ENCODE results near the gene MS4A13. TPM values are rescaled to one million over a fixed set of nuclear protein-coding genes. Genes with fewer than 3 reads are reported as not detected.

Gene MS4A13, protein sequence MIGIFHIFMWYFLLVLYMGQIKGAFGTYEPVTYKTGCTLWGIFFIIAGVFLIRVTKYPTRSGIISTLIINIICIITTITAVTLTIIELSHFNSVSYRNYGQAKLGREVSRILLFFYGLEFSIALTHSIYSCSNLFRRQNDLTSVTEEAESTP
- not detected for polyA plus RNA-seq (2013, experiment 1 of 2)
- polyA plus RNA-seq (2013, experiment 2 of 2) = not detected

DNA sequence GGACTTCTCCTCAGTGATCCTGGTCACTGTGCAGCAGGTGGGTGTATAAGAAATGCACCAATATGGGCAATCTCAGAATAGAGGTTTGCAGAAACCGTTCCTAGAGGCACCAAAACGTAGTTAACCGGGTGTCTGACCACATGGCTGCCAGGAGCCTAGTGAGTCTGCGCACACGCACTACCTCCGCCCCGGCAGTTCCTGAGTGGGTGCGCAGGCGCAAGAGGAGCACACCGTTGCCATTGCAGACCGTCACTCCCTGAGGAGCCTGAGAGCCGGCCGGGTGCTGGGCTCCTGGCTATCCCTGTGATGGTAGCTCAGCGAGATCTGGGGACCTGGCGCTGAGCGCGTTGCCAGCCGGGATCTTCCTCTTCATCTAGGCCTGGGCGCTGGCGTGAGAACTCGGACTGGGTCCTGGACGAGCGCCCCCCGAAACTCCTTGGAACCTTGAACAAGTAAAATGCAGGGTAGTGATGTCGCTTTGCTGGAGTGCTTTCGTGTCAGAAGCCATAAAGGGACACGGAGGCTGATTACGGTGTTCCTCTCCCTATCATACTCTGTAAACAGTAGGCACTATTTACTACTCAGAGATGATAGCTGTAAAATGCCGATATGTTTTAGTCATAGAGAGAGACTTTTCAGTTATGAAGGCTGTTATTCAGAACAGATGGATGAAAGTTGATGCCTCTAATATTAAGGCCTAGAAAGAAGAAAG, at the start of gene MS4A13:
Gene MS4A13 (plus strand): TSS at position 249 of the 712 bp plus-strand sequence. CDS start 2,692 bp downstream, outside the sequence.
- no peaks in the 10 kb centered on the region for H3K27me3 ChIP-seq (ENCODE audit: insufficient read depth, low read length)
- no peak within 1 kb of the TSS for H3K4me3 ChIP-seq (ENCODE audit: low read length)
- H3K4me1 ChIP-seq (ENCODE audit: insufficient read depth, low read length) = no peaks in the 10 kb centered on the region
- no peaks in the 10 kb centered on the region for H3K36me3 ChIP-seq (ENCODE audit: insufficient read depth, low read length)
- 97% methylated on average over 29 of the region's 29 CpGs for WGBS
- H3K9me3 ChIP-seq (ENCODE audit: insufficient read depth, low read depth, low read length) = no peaks in the 10 kb centered on the region
- no peak within 1 kb of the TSS for H3K9ac ChIP-seq (ENCODE audit: low read depth, low read length)
- no peak within 1 kb of the TSS for H3K27ac ChIP-seq (ENCODE audit: low read depth, low read length)

DNA sequence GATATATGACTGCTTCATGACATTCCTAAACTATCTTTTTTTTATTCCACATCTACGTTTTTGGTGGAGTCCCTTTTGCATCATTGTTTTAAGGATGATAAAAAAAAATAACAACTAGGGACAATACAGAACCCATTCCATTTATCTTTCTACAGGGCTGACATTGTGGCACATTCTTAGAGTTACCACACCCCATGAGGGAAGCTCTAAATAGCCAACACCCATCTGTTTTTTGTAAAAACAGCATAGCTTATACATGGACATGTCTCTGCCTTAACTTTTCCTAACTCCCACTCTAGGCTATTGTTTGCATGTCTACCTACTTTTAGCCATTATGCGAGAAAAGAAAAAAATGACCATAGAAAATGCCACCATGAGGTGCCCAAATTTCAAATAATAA, 46.4 kb upstream of the MS4A13 start:
- H3K4me3 ChIP-seq (ENCODE audit: low read length) = no peak overlapping the region
- H3K9me3 ChIP-seq (ENCODE audit: insufficient read depth, low read depth, low read length) = no peaks in the 10 kb centered on the region
- H3K36me3 ChIP-seq (ENCODE audit: insufficient read depth, low read length) = no peaks in the 10 kb centered on the region
- H3K27ac ChIP-seq (ENCODE audit: low read depth, low read length) = no peak overlapping the region
- H3K9ac ChIP-seq (ENCODE audit: low read depth, low read length) = no peak overlapping the region
- 91% methylated on average over 1 of the region's 2 CpGs for WGBS
- no peaks in the 10 kb centered on the region for H3K4me1 ChIP-seq (ENCODE audit: insufficient read depth, low read length)
- no peaks in the 10 kb centered on the region for H3K27me3 ChIP-seq (ENCODE audit: insufficient read depth, low read length)

DNA sequence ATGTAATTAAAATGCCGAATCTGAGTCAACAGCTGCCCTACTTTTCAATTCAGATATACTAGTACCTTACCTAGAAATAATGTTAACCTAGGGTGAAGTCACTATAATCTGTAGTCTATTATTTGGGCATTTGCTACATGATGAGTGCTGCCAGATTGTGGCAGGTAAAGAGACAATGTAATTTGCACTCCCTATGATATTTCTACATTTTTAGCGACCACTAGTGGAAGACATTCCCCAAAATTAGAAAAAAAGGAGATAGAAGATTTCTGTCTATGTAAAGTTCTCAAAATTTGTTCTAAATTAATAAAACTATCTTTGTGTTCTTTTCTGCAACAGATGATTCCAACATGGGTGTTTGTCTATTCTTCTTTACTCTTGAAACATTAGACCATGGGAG, 45.5 kb upstream of the MS4A13 start:
- Histone ChIP-seq H3K9me3 (ENCODE audit: insufficient read depth, low read depth, low read length) (no peaks in the 10 kb centered on the region), H3K27me3 (ENCODE audit: insufficient read depth, low read length) (no peaks in the 10 kb centered on the region), H3K36me3 (ENCODE audit: insufficient read depth, low read length) (no peaks in the 10 kb centered on the region), H3K4me3 (ENCODE audit: low read length) (no peak overlapping the region), H3K4me1 (ENCODE audit: insufficient read depth, low read length) (no peaks in the 10 kb centered on the region), H3K9ac (ENCODE audit: low read depth, low read length) (no peak overlapping the region), H3K27ac (ENCODE audit: low read depth, low read length) (no peak overlapping the region)
- WGBS = 60% methylated on average over 1 of the region's 2 CpGs

DNA sequence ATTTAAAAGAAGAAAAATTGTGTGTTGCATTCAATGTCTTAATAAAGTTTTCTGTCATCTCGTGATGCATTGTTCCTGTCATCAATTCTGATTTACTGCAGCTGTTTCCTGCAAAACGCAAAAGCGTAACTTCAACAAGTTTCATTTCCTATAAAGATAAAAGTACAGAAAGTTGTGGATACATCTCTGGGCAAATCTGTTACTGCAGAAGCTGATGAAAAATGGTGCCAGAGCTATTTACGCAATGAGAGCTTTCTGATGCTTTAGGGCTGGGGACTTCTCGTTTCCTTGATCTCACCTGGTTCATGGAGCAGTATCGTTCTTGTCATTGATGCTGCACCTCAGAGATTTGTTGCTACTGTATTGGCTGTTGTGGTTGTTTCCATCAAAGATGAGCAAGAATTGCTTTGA, 38.2 kb upstream of the MS4A13 start:
- WGBS = 95% methylated on average over 6 of the region's 6 CpGs
- Histone ChIP-seq H3K36me3 (ENCODE audit: insufficient read depth, low read length) (no peaks in the 10 kb centered on the region), H3K4me1 (ENCODE audit: insufficient read depth, low read length) (no peaks in the 10 kb centered on the region), H3K9ac (ENCODE audit: low read depth, low read length) (no peak overlapping the region), H3K27me3 (ENCODE audit: insufficient read depth, low read length) (no peaks in the 10 kb centered on the region), H3K9me3 (ENCODE audit: insufficient read depth, low read depth, low read length) (no peaks in the 10 kb centered on the region), H3K27ac (ENCODE audit: low read depth, low read length) (no peak overlapping the region), H3K4me3 (ENCODE audit: low read length) (no peak overlapping the region)

DNA sequence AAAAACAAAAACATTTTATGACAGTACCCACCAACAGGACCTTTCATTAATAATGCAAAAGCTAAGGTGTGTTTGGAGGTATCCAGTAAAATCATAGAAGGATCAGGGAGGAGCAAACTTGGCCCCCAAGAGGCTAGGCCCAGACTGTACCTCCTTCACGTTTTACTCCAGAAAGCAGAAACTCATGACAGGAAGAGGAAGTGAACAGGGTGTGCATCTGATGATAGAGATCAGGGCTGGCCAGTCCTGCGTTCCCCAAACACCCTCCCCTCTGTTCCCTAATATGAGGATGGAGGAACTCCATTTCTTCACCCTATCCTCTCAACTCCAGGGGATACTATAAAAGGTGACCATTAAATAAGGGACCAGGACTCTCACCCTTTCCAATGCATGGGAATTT, 32.8 kb upstream of the MS4A13 start:
- H3K4me1 ChIP-seq (ENCODE audit: insufficient read depth, low read length) = no peaks in the 10 kb centered on the region
- H3K27ac ChIP-seq (ENCODE audit: low read depth, low read length) = no peak overlapping the region
- no peaks in the 10 kb centered on the region for H3K27me3 ChIP-seq (ENCODE audit: insufficient read depth, low read length)
- no peak overlapping the region for H3K4me3 ChIP-seq (ENCODE audit: low read length)
- H3K36me3 ChIP-seq (ENCODE audit: insufficient read depth, low read length) = no peaks in the 10 kb centered on the region
- WGBS = 90% methylated on average over 1 of the region's 2 CpGs
- no peak overlapping the region for H3K9ac ChIP-seq (ENCODE audit: low read depth, low read length)
- no peaks in the 10 kb centered on the region for H3K9me3 ChIP-seq (ENCODE audit: insufficient read depth, low read depth, low read length)

DNA sequence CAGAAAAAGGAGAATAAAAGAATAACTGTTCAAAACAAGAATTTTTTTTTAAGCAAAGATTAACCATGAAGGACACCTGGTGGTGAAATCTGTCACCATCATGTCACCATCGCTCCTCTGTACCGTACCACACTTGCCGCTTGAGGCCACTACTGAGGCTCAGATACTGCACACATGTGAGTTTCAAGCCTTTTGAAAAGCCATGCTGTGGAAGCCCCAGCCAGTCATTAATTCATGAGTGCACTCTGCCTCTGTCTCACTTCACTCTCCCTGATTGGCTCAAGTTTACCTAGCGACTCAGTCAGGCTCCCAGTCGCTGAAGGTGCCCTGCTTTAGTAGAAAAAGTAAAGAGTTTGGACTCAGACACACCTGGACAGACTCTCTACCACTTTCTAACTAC, 29.2 kb upstream of the MS4A13 start:
- Histone ChIP-seq H3K36me3 (ENCODE audit: insufficient read depth, low read length) (no peaks in the 10 kb centered on the region), H3K27me3 (ENCODE audit: insufficient read depth, low read length) (no peaks in the 10 kb centered on the region), H3K4me3 (ENCODE audit: low read length) (no peak overlapping the region), H3K4me1 (ENCODE audit: insufficient read depth, low read length) (no peaks in the 10 kb centered on the region), H3K9ac (ENCODE audit: low read depth, low read length) (no peak overlapping the region), H3K9me3 (ENCODE audit: insufficient read depth, low read depth, low read length) (peaks cover 4% of the 10 kb centered on the region), H3K27ac (ENCODE audit: low read depth, low read length) (no peak overlapping the region)
- WGBS = 66% methylated on average over 5 of the region's 5 CpGs

DNA sequence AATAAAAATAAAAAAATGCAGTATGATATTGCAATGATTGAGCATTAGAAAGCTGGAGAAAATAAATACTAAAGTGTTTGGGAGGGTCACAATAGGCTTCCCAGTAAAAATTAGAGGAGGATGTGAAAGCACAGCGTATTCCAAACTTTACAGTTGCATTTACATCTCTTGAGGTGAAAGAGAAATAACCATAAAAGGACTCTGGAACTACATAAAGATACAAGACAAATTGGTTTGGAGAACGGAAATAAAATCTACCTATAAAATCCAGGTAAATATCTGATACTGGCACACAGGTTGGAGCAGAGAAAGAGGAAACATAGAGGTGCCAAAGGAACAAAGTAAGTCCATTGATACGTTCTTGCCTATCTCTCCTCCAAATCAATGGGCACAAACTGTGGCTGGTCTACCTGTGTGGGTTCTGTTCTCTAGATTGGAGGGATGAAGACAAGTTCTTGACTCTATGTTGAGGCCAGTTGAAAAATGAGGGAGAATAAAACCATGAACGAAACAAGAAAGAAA, 22.6 kb upstream of the MS4A13 start, which contains the start of gene MS4A12:
Gene MS4A12 (plus strand): TSS at position 291 of the 522 bp plus-strand sequence. CDS start 4,541 bp downstream, outside the sequence.
- peaks cover 4% of the 10 kb centered on the region for H3K9me3 ChIP-seq (ENCODE audit: insufficient read depth, low read depth, low read length)
- H3K27ac ChIP-seq (ENCODE audit: low read depth, low read length) = no peak within 1 kb of the TSS
- no peak within 1 kb of the TSS for H3K9ac ChIP-seq (ENCODE audit: low read depth, low read length)
- no peaks in the 10 kb centered on the region for H3K27me3 ChIP-seq (ENCODE audit: insufficient read depth, low read length)
- no peaks in the 10 kb centered on the region for H3K36me3 ChIP-seq (ENCODE audit: insufficient read depth, low read length)
- H3K4me3 ChIP-seq (ENCODE audit: low read length) = no peak within 1 kb of the TSS
- H3K4me1 ChIP-seq (ENCODE audit: insufficient read depth, low read length) = no peaks in the 10 kb centered on the region
- WGBS = over 99% methylated on average over 3 of the region's 4 CpGs

DNA sequence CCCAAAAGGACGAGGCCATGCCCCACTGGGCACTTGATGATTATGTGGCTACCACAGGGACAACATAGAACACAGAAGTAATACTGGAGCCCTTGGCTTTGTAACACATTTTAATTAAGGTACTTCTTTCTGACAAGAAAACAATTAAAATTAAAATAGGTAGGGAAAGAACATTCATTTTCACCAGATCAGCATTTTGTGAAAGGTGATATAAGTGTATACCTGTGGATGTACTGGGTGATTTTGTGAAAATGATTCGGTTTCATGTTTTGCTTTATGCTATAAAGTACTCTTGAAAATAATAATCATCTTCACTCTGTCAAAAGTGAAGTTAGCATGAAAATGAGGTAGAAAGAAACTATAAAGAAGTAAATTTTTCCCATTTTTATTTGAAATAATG, 21.7 kb upstream of the MS4A13 start:
- Histone ChIP-seq H3K27ac (ENCODE audit: low read depth, low read length) (no peak overlapping the region), H3K27me3 (ENCODE audit: insufficient read depth, low read length) (no peaks in the 10 kb centered on the region), H3K9ac (ENCODE audit: low read depth, low read length) (no peak overlapping the region), H3K9me3 (ENCODE audit: insufficient read depth, low read depth, low read length) (peaks cover 4% of the 10 kb centered on the region), H3K4me1 (ENCODE audit: insufficient read depth, low read length) (peaks cover 7% of the 10 kb centered on the region), H3K4me3 (ENCODE audit: low read length) (no peak overlapping the region), H3K36me3 (ENCODE audit: insufficient read depth, low read length) (no peaks in the 10 kb centered on the region)
- 97% methylated on average over 1 of the region's 2 CpGs for WGBS

DNA sequence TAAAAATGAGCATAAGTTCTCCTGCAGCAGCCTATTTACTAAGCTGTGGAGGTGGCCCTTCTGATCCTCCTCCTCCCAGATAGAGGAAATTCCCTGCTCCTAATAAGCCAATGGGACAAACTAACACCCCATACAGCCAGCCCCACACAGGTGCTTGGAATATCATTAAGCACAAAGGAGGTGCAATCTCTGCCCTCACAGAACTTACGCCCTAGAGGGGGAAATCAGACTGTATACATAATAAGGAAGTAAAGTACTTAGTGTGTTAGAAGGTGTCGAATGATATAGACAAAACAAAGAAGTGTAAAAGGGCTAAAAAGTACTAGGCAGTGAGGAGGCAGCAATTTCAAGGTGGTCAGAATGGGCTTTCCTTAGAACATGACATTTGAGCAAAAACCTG, 16.8 kb upstream of the MS4A13 start:
- no peaks in the 10 kb centered on the region for H3K9me3 ChIP-seq (ENCODE audit: insufficient read depth, low read depth, low read length)
- H3K4me1 ChIP-seq (ENCODE audit: insufficient read depth, low read length) = peaks cover 31% of the 10 kb centered on the region
- H3K36me3 ChIP-seq (ENCODE audit: insufficient read depth, low read length) = no peaks in the 10 kb centered on the region
- H3K4me3 ChIP-seq (ENCODE audit: low read length) = no peak overlapping the region
- no peaks in the 10 kb centered on the region for H3K27me3 ChIP-seq (ENCODE audit: insufficient read depth, low read length)
- no peak overlapping the region for H3K27ac ChIP-seq (ENCODE audit: low read depth, low read length)
- WGBS = 70% methylated on average over 2 of the region's 2 CpGs
- no peak overlapping the region for H3K9ac ChIP-seq (ENCODE audit: low read depth, low read length)

DNA sequence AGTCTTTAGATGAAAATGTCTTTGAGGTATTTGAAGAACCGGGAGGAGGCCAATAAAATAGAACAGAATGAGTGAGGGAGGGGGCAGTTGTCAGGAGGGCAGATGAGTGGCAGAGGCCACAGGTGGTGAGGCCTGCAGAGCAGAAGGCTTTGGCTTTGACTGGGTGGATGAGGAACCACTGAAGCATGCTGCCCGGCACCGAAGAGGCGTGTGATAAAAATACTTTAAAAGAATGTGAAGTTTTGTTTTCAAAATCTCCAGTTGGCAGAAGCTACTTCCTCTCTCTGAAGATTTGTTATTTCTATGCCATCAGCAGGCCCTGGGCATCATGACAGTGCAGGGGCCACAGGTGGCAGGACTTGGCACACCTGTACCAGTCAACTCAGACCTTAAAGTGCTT, 16.3 kb upstream of the MS4A13 start:
- WGBS = 88% methylated on average over 4 of the region's 4 CpGs
- peaks cover 31% of the 10 kb centered on the region for H3K4me1 ChIP-seq (ENCODE audit: insufficient read depth, low read length)
- H3K36me3 ChIP-seq (ENCODE audit: insufficient read depth, low read length) = no peaks in the 10 kb centered on the region
- H3K27me3 ChIP-seq (ENCODE audit: insufficient read depth, low read length) = no peaks in the 10 kb centered on the region
- H3K9me3 ChIP-seq (ENCODE audit: insufficient read depth, low read depth, low read length) = no peaks in the 10 kb centered on the region
- no peak overlapping the region for H3K4me3 ChIP-seq (ENCODE audit: low read length)
- H3K27ac ChIP-seq (ENCODE audit: low read depth, low read length) = peak overlapping the region; percentile 53; the same call in 1 of the 2 replicates
- no peak overlapping the region for H3K9ac ChIP-seq (ENCODE audit: low read depth, low read length)

DNA sequence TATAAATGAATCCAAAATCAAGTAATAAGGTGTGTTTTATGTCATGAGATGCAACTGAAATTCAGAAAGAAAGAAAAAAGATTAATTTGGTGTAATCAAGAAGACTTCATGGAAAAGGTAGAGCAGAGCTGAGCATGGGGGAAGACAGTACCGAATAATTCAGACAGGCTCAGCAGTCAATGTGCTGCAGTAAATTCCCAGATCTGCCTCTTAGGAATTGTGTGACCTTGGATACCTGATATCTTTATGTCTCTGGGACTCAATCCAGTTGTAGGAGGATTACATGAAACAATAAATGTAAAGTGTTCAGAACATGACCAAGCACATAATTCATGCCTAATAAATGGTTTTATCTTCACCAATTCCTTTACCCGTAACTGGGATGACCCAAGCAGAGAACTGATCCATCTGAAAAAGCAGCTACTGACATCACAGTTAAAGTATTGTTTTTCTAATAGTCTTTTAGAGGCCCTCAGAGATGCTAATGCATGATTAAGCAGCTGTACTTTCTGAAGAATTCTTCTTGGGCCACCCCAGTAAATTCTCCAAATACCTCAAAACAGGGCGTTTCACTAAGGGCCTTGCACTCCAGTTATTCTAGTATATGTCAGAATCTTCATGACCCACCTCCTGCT, 14.8 kb upstream of the MS4A13 start:
- H3K27ac ChIP-seq (ENCODE audit: low read depth, low read length) = peak overlapping the region; percentile 97
- peak overlapping the region; percentile 27 for H3K9ac ChIP-seq (ENCODE audit: low read depth, low read length)

More for the DNA sequence above, 14.8 kb upstream of the MS4A13 start:
- H3K36me3 ChIP-seq (ENCODE audit: insufficient read depth, low read length) = no peaks in the 10 kb centered on the region
- H3K4me3 ChIP-seq (ENCODE audit: low read length) = 0 out of 2 replicates have a peak overlapping the region, but pooled peaks have one; percentile 5
- peaks cover 31% of the 10 kb centered on the region for H3K4me1 ChIP-seq (ENCODE audit: insufficient read depth, low read length)
- no peaks in the 10 kb centered on the region for H3K27me3 ChIP-seq (ENCODE audit: insufficient read depth, low read length)
- H3K9me3 ChIP-seq (ENCODE audit: insufficient read depth, low read depth, low read length) = no peaks in the 10 kb centered on the region
- 28% methylated on average over 3 of the region's 3 CpGs for WGBS

Measured in HUES64 (cell line).